Measurements from ENCODE around the gene MAG. TPM values are rescaled to one million over a fixed set of nuclear protein-coding genes. Genes with fewer than 3 reads are reported as not detected.

Gene MAG
- polyA plus RNA-seq, 3 donors, result 0.16 TPM; not detected in 2

GRCh38 chr19:35363001-35363590 is 71.1 kb downstream of the MAG start:
- WGBS, 3 donors, result 88 to 92% methylated on average over 10 to 11 of the region's 11 CpGs; no CpG with 5 or more reads in 1 of the 3 donors
- H3K27ac ChIP-seq (ENCODE audit: low read depth, low read length), result no peak overlapping the region

Other genes starting within 250 kb of the MAG start
- gene FXYD3, start 176.3 kb upstream of the MAG start, polyA plus RNA-seq, result 10 to 100 TPM in 2 of 3 donors, 1 to 10 TPM in 1; 8.0 to 39.4 (median 33.6) TPM
- gene LGI4, start 157.1 kb upstream of the MAG start, polyA plus RNA-seq, result 10 to 100 TPM in 2 of 3 donors, 1 to 10 TPM in 1; 3.7 to 34.8 (median 20.6) TPM
- gene FXYD1, start 153.3 kb upstream of the MAG start, polyA plus RNA-seq, result 100 to 1,000 TPM in 1 of 3 donors, 10 to 100 TPM in 1, 1 to 10 TPM in 1; 3.5 to 126 (median 45.3) TPM
- gene FXYD7, start 148.9 kb upstream of the MAG start, polyA plus RNA-seq, result 1 to 10 TPM in 1 of 3 donors, under 1 TPM in 2; 0.12 to 2.4 (median 0.45) TPM
- gene FXYD5, start 137.4 kb upstream of the MAG start, polyA plus RNA-seq, result 100 to 1,000 TPM in 1 of 3 donors, 10 to 100 TPM in 2; 16.0 to 167 (median 93.9) TPM
- not detected for gene FAM187B, start 63.4 kb upstream of the MAG start, polyA plus RNA-seq
- 10 to 100 TPM; 12.9 to 92.4 (median 20.2) TPM for gene LSR, start 43.2 kb upstream of the MAG start, polyA plus RNA-seq
- 100 to 1,000 TPM in 2 of 3 donors, 10 to 100 TPM in 1; 68.2 to 122 (median 118) TPM for gene USF2, start 23.2 kb upstream of the MAG start, polyA plus RNA-seq
- 10 to 100 TPM in 1 of 3 donors, 1 to 10 TPM in 1, under 1 TPM in 1; 0.34 to 16.3 (median 1.1) TPM for gene HAMP, start 9.6 kb upstream of the MAG start, polyA plus RNA-seq
- 1 to 10 TPM in 1 of 3 donors, under 1 TPM in 2; 0.67 to 2.1 (median 0.88) TPM for gene CD22, start 37.0 kb downstream of the MAG start, polyA plus RNA-seq
- 1 to 10 TPM in 1 of 3 donors, not detected in 2; 2.2 TPM for gene FFAR1, start 55.7 kb downstream of the MAG start, polyA plus RNA-seq
- 1 to 10 TPM in 2 of 3 donors, under 1 TPM in 1; 0.46 to 1.8 (median 1.8) TPM for gene FFAR3, start 66.3 kb downstream of the MAG start, polyA plus RNA-seq
- under 1 TPM in 2 of 3 donors, not detected in 1; 0.06 to 0.90 TPM for gene GPR42, start 78.9 kb downstream of the MAG start, polyA plus RNA-seq
- gene FFAR2, start 156.1 kb downstream of the MAG start, polyA plus RNA-seq, result 1 to 10 TPM in 2 of 3 donors, under 1 TPM in 1; 0.24 to 4.6 (median 4.0) TPM
- gene KRTDAP, start 198.3 kb downstream of the MAG start, polyA plus RNA-seq, result under 1 TPM in 2 of 3 donors, not detected in 1; 0.21 to 0.42 TPM
- gene DMKN, start 221.5 kb downstream of the MAG start, polyA plus RNA-seq, result 10 to 100 TPM in 2 of 3 donors, 1 to 10 TPM in 1; 6.8 to 74.3 (median 15.3) TPM
- 1 to 10 TPM in 1 of 3 donors, under 1 TPM in 1, not detected in 1; 0.15 to 1.5 TPM for gene SBSN, start 236.2 kb downstream of the MAG start, polyA plus RNA-seq
- gene GAPDHS, start 241.3 kb downstream of the MAG start, polyA plus RNA-seq, result not detected